ENCODE measurements around the gene RABGGTA.

DNA sequence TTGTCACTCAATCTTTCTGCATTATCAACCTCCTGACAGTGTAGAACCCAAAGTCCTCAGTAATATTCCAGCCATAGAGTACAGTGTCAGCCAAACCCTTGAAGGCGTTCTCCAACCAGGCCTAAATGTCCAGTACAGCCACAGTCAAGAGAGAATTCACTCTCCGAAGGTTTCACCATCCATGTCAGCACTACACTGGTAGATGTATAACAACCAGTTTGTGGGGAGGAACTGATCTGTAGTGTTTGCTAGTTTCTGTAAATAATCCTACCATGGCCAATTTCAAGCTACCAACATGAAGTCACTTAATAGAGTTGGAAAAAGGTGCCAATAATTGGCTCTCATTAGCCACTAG lies 55.1 kb downstream of the RABGGTA start:
- no peak for TF ChIP-seq BACH1 (IDR thresholded peaks at IDR 0.05; ENCODE audit: borderline replicate concordance)
- TF ChIP-seq RFX5 (IDR thresholded peaks at IDR 0.05; ENCODE audit: low read depth, low read length) = no peak
- TF ChIP-seq PRDM15 (CRISPR knock-in tag; IDR thresholded peaks at IDR 0.05) = no peak
- no peak for TF ChIP-seq MYC (IDR thresholded peaks at IDR 0.05; ENCODE audit: insufficient read depth, insufficient read length, insufficient replicate concordance, low read length, severe bottlenecking)
- TF ChIP-seq REST (IDR thresholded peaks at IDR 0.05; ENCODE audit: low read depth, low read length) = no peak
- no peak for TF ChIP-seq POLR2A (IDR thresholded peaks at IDR 0.05; ENCODE audit: low read depth, low read length)
- no peak for TF ChIP-seq CTCF (IDR thresholded peaks at IDR 0.05 in 2 of 3, conservative IDR thresholded peaks at IDR 0.05 in 1 of 3; ENCODE audit: control insufficient read depth in 2 of 3, extremely low read depth in 1 of 3, insufficient read depth in 1 of 3, low read depth in 3 of 3, low read length in 3 of 3)
- no peak for TF ChIP-seq FOS (IDR thresholded peaks at IDR 0.05; ENCODE audit: borderline replicate concordance, extremely low read depth, insufficient read length)
- TF ChIP-seq, protein P1, sequence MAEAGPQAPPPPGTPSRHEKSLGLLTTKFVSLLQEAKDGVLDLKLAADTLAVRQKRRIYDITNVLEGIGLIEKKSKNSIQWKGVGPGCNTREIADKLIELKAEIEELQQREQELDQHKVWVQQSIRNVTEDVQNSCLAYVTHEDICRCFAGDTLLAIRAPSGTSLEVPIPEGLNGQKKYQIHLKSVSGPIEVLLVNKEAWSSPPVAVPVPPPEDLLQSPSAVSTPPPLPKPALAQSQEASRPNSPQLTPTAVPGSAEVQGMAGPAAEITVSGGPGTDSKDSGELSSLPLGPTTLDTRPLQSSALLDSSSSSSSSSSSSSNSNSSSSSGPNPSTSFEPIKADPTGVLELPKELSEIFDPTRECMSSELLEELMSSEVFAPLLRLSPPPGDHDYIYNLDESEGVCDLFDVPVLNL (IDR thresholded peaks at IDR 0.05; ENCODE audit: low read depth, low read length) = no peak

Data from GM12878 (cell line).